Neural cell (in vitro differentiated cells): ENCODE data around the gene TNS3. TPM values are rescaled to one million over a fixed set of nuclear protein-coding genes. Genes with fewer than 3 reads are reported as not detected.

ENCODE experiments used
- H2AFZ ChIP-seq: fragments of 200-600, 300-800 bp; sonication (generic), shearing (Covaris generic); 2 replicates; pipeline ENCODE4 v1.6.0; 2014; ENCODE audit warnings: low read depth, mild to moderate bottlenecking, antibody characterized with exemption, low read length, moderate library complexity
- H3F3A ChIP-seq: fragments of 200-600 bp; shearing (Covaris generic); 2 replicates; pipeline ENCODE4 v1.6.1; 2016; ENCODE audit warnings: mild to moderate bottlenecking, moderate library complexity, mixed read lengths, antibody characterized with exemption, low read length; ENCODE audit not compliant: insufficient read depth, poor library complexity, severe bottlenecking
- H3K27ac ChIP-seq: fragments of 200-600, 300-800 bp; sonication (generic), shearing (Covaris generic); 2 replicates; pipeline ENCODE4 v1.5.1; 2014; ENCODE audit warnings: mild to moderate bottlenecking, low read length, moderate library complexity
- H3K27me3 ChIP-seq: fragments of 300-800, 200-600 bp; sonication (generic), shearing (Covaris generic); 2 replicates; pipeline ENCODE4 v1.6.0; 2014; ENCODE audit warnings: mild to moderate bottlenecking, low read depth, low read length, moderate library complexity; ENCODE audit not compliant: insufficient read depth
- H3K36me3 ChIP-seq: fragments of 300-800, 200-600 bp; sonication (generic), shearing (Covaris generic); 2 replicates; pipeline ENCODE4 v1.5.1; 2014; ENCODE audit warnings: mild to moderate bottlenecking, antibody characterized with exemption, low read length, moderate library complexity; ENCODE audit not compliant: insufficient read depth
- H3K4me2 ChIP-seq: fragments of 300-800, 200-600 bp; sonication (generic), shearing (Covaris generic); 2 replicates; pipeline ENCODE4 v1.6.0; 2014; ENCODE audit warnings: mild to moderate bottlenecking, low read length
- H3K4me3 ChIP-seq: fragments of 300-800, 200-600 bp; sonication (generic), shearing (Covaris generic); 2 replicates; pipeline ENCODE4 v1.5.1; 2014; ENCODE audit warnings: mild to moderate bottlenecking, low read length, moderate library complexity
- H3K79me2 ChIP-seq: fragments of 200-600 bp; shearing (Covaris generic); replicated peaks from 2 replicates; pipeline ENCODE4 v1.6.0; 2014; ENCODE audit warnings: mild to moderate bottlenecking, low read length, moderate library complexity; ENCODE audit not compliant: insufficient read depth
- H3K9ac ChIP-seq: fragments of 300-800, 200-600 bp; sonication (generic), shearing (Covaris generic); 2 replicates; pipeline ENCODE4 v1.6.1; 2016; ENCODE audit warnings: mild to moderate bottlenecking, low read length, mixed read lengths
- H3K9me2 ChIP-seq: fragments of 200-600 bp; shearing (Covaris generic); 2 replicates; pipeline ENCODE4 v1.6.1; 2016; ENCODE audit warnings: mild to moderate bottlenecking, low read length, mixed read lengths; ENCODE audit not compliant: insufficient read depth
- H3K9me3 ChIP-seq: fragments of 200-600, 300-800 bp; sonication (generic), shearing (Covaris generic); 2 replicates; pipeline ENCODE4 v1.6.1; 2016; ENCODE audit warnings: mild to moderate bottlenecking, mixed run types, low read length, moderate library complexity, mixed read lengths
- H4K20me1 ChIP-seq: fragments of 200-600 bp; shearing (Covaris generic); 2 replicates; pipeline ENCODE4 v1.6.1; 2016; ENCODE audit warnings: mild to moderate bottlenecking, mixed run types; ENCODE audit not compliant: insufficient read depth
- CTCF ChIP-seq: fragments of 450-650 bp; IDR thresholded peaks from 2 replicates; pipeline ENCODE4 v1.5.1; 2014; ENCODE audit warnings: antibody characterized with exemption, mild to moderate bottlenecking, moderate library complexity; ENCODE audit not compliant: poor library complexity, severe bottlenecking
- EP300 ChIP-seq: fragments of 450-650 bp; conservative IDR thresholded peaks from 2 replicates; pipeline ENCODE4 v1.6.1; 2014; ENCODE audit warnings: antibody characterized with exemption, mild to moderate bottlenecking, moderate library complexity; ENCODE audit not compliant: poor library complexity, severe bottlenecking
- EZH2 ChIP-seq: fragments of 200-600, 300-800 bp; shearing (Covaris generic), sonication (generic); IDR thresholded peaks from 2 replicates; pipeline ENCODE4 v1.6.1; 2014; ENCODE audit warnings: antibody characterized with exemption, low read length, borderline replicate concordance, mild to moderate bottlenecking; ENCODE audit not compliant: insufficient read depth, poor library complexity, severe bottlenecking
- MXI1 ChIP-seq: fragments of 450-650 bp; conservative IDR thresholded peaks from 2 replicates; pipeline ENCODE4 v1.6.1; 2014; ENCODE audit warnings: antibody characterized with exemption, mild to moderate bottlenecking; ENCODE audit not compliant: poor library complexity, severe bottlenecking
- POLR2AphosphoS5 ChIP-seq: IDR thresholded peaks from 2 replicates; pipeline ENCODE4 v1.6.1; 2012
- RAD21 ChIP-seq: fragments of 450-650 bp; conservative IDR thresholded peaks from 2 replicates; pipeline ENCODE4 v1.6.1; 2014; ENCODE audit warnings: antibody characterized with exemption, mild to moderate bottlenecking, moderate library complexity
- SMC3 ChIP-seq: fragments of 450-650 bp; conservative IDR thresholded peaks from 2 replicates; pipeline ENCODE4 v1.6.1; 2014; ENCODE audit warnings: antibody characterized with exemption, mild to moderate bottlenecking, moderate library complexity; ENCODE audit not compliant: poor library complexity
- TAF1 ChIP-seq: IDR thresholded peaks from 2 replicates; pipeline ENCODE4 v1.6.1; 2012; ENCODE audit warnings: low read depth
- polyA plus RNA-seq: library from polyadenylated mRNA; depleted of rRNA; stranded (reverse); fragments of >200 nt; gene quantifications from 2 replicates; pipeline ENCODE4 v1.2.3, GENCODE V29; 2014
- TF ChIP-seq, protein P1 (sequence below): IDR thresholded peaks from 2 replicates; pipeline ENCODE4 v1.6.1; 2012; ENCODE audit warnings: borderline replicate concordance

TNS3 gene
- polyA plus RNA-seq, 1 donor from 2014 or later, result 0.58 TPM

- H3K4me3 ChIP-seq, result no peak overlapping the region
- no peak overlapping the region for H3K4me2 ChIP-seq
- no peaks in the 10 kb centered on the region for H3K36me3 ChIP-seq
- H3K27ac ChIP-seq, result no peak overlapping the region
- no peaks in the 10 kb centered on the region for H3F3A ChIP-seq
- no peaks in the 10 kb centered on the region for H4K20me1 ChIP-seq
- no peak for TF ChIP-seq EZH2
- no peak for TF ChIP-seq MXI1
- TF ChIP-seq SMC3, result no peak
- no peak for TF ChIP-seq RAD21
- TF ChIP-seq, protein P1, sequence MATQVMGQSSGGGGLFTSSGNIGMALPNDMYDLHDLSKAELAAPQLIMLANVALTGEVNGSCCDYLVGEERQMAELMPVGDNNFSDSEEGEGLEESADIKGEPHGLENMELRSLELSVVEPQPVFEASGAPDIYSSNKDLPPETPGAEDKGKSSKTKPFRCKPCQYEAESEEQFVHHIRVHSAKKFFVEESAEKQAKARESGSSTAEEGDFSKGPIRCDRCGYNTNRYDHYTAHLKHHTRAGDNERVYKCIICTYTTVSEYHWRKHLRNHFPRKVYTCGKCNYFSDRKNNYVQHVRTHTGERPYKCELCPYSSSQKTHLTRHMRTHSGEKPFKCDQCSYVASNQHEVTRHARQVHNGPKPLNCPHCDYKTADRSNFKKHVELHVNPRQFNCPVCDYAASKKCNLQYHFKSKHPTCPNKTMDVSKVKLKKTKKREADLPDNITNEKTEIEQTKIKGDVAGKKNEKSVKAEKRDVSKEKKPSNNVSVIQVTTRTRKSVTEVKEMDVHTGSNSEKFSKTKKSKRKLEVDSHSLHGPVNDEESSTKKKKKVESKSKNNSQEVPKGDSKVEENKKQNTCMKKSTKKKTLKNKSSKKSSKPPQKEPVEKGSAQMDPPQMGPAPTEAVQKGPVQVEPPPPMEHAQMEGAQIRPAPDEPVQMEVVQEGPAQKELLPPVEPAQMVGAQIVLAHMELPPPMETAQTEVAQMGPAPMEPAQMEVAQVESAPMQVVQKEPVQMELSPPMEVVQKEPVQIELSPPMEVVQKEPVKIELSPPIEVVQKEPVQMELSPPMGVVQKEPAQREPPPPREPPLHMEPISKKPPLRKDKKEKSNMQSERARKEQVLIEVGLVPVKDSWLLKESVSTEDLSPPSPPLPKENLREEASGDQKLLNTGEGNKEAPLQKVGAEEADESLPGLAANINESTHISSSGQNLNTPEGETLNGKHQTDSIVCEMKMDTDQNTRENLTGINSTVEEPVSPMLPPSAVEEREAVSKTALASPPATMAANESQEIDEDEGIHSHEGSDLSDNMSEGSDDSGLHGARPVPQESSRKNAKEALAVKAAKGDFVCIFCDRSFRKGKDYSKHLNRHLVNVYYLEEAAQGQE, result no peak
- TF ChIP-seq TAF1, result no peak
- no peak for TF ChIP-seq CTCF
- no peak for TF ChIP-seq POLR2AphosphoS5
- TF ChIP-seq EP300, result no peak
- H2AFZ ChIP-seq, result no peak overlapping the region
- no peaks in the 10 kb centered on the region for H3K9me2 ChIP-seq
- no peaks in the 10 kb centered on the region for H3K27me3 ChIP-seq
- no peak overlapping the region for H3K9ac ChIP-seq
- no peaks in the 10 kb centered on the region for H3K9me3 ChIP-seq
- H3K79me2 ChIP-seq, result no peaks in the 10 kb centered on the region
Measured at GRCh38 chr7:47236480-47237129, 345.3 kb downstream of the TNS3 start.

GRCh38 chr7:47233996-47234395, 347.9 kb downstream of the TNS3 start:
- Histone ChIP-seq H3K4me2 (no peak overlapping the region), H4K20me1 (no peaks in the 10 kb centered on the region), H3K9me2 (no peaks in the 10 kb centered on the region)

More at GRCh38 chr7:47233996-47234395, 347.9 kb downstream of the TNS3 start:
- H2AFZ ChIP-seq, result no peak overlapping the region
- no peaks in the 10 kb centered on the region for H3K9me3 ChIP-seq
- H3K9ac ChIP-seq, result no peak overlapping the region
- H3K4me3 ChIP-seq, result no peak overlapping the region
- TF ChIP-seq, protein P1, result no peak
- TF ChIP-seq TAF1, result no peak
- no peak for TF ChIP-seq CTCF
- TF ChIP-seq POLR2AphosphoS5, result no peak
- no peak for TF ChIP-seq RAD21
- TF ChIP-seq MXI1, result no peak
- TF ChIP-seq SMC3, result no peak
- TF ChIP-seq EP300, result no peak
- no peak for TF ChIP-seq EZH2
- H3F3A ChIP-seq, result no peaks in the 10 kb centered on the region
- no peaks in the 10 kb centered on the region for H3K36me3 ChIP-seq
- H3K79me2 ChIP-seq, result no peaks in the 10 kb centered on the region
- H3K27me3 ChIP-seq, result no peaks in the 10 kb centered on the region
- H3K27ac ChIP-seq, result no peak overlapping the region
